NB4 (cell line): Measurements from ENCODE around the gene STAB2.

Source experiments
- CTCF ChIP-seq: IDR thresholded peaks from one replicate; pipeline ENCODE4 v1.5.1; 2012; ENCODE audit warnings: low read depth, low read length
- POLR2A ChIP-seq: IDR thresholded peaks from 2 replicates; pipeline ENCODE4 v1.6.1; 2011; ENCODE audit warnings: mild to moderate bottlenecking; ENCODE audit not compliant: insufficient read length; ENCODE audit errors: extremely low read depth
- TF ChIP-seq, protein P1 (sequence below): IDR thresholded peaks from 2 replicates; pipeline ENCODE4 v1.6.1; 2011; ENCODE audit warnings: low read depth, low read length

DNA sequence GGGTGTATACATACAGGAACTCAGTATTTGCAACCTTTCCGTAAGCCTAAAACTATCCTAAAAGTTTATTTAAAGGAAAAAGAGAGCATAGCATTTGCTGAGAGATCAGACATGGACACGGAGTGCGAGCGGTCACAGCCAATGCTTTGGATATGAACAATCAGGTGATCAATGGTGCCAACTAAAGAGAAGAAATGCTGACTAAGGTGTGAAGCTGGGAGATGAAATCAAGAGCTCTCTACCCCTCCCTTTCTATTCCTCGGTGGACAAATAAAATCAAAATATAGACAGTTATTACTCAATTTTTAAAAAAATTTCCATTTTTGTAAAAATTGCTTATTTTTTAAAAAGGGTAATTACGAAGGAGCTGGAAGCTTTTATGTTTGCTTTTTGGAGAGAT lies 224.7 kb downstream of the STAB2 start:
- TF ChIP-seq, protein P1, sequence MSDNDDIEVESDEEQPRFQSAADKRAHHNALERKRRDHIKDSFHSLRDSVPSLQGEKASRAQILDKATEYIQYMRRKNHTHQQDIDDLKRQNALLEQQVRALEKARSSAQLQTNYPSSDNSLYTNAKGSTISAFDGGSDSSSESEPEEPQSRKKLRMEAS: no peak
- no peak for TF ChIP-seq POLR2A
- TF ChIP-seq CTCF: no peak
